Neural progenitor cell (in vitro differentiated cells): ENCODE results near the gene KCNQ1. TPM values are rescaled to one million over a fixed set of nuclear protein-coding genes. Genes with fewer than 3 reads are reported as not detected.

ENCODE experiments used
- DNase-seq: peaks from one replicate; pipeline ENCODE4 v3.0.0-alpha.2; 2016; ENCODE audit warnings: low spot score
- H2AFZ ChIP-seq: fragments of 200-600 bp; sonication (generic); replicated peaks from 2 replicates; pipeline ENCODE4 v1.6.1; 2016; ENCODE audit warnings: antibody characterized with exemption
- H3F3A ChIP-seq: fragments of 200-600 bp; sonication (generic); 2 replicates; pipeline ENCODE4 v1.6.1; 2016; ENCODE audit warnings: antibody characterized with exemption, low read depth
- H3K27ac ChIP-seq: fragments of 200-600 bp; sonication (generic); 2 replicates; pipeline ENCODE4 v1.5.1; 2016; ENCODE audit warnings: mild to moderate bottlenecking
- H3K27me3 ChIP-seq: fragments of 200-600 bp; sonication (generic); 2 replicates; pipeline ENCODE4 v1.6.1; 2016; ENCODE audit warnings: mild to moderate bottlenecking, moderate library complexity
- H3K36me3 ChIP-seq: fragments of 200-600 bp; sonication (generic); 2 replicates; pipeline ENCODE4 v1.5.1; 2016
- H3K4me1 ChIP-seq: fragments of 200-600 bp; sonication (generic); 2 replicates; pipeline ENCODE4 v1.6.1; 2016; ENCODE audit warnings: mixed run types
- H3K4me2 ChIP-seq: fragments of 200-600 bp; sonication (generic); 2 replicates; pipeline ENCODE4 v1.6.1; 2016
- H3K4me3 ChIP-seq: fragments of 200-600 bp; sonication (generic); 2 replicates; pipeline ENCODE4 v1.5.1; 2016
- H3K79me2 ChIP-seq: fragments of 200-600 bp; sonication (generic); 2 replicates; pipeline ENCODE4 v1.6.1; 2016; ENCODE audit warnings: low read depth
- H3K9ac ChIP-seq: fragments of 200-600 bp; sonication (generic); 2 replicates; pipeline ENCODE4 v1.6.1; 2016
- H3K9me3 ChIP-seq: fragments of 200-600 bp; sonication (generic); 2 replicates; pipeline ENCODE4 v1.5.1; 2016; ENCODE audit warnings: low read depth
- H4K20me1 ChIP-seq: fragments of 200-600 bp; sonication (generic); 2 replicates; pipeline ENCODE4 v1.6.1; 2016; ENCODE audit warnings: low read depth
- H3K27ac Mint-ChIP-seq: 3 replicates; pipeline ENCODE4 v1.8.0; 2021; ENCODE audit warnings: mixed read lengths
- H3K27me3 Mint-ChIP-seq: 2 replicates; pipeline ENCODE4 v1.8.0; 2022; ENCODE audit warnings: low read depth, mild to moderate bottlenecking, inconsistent platforms, moderate library complexity, mixed read lengths; ENCODE audit not compliant: insufficient read depth
- H3K36me3 Mint-ChIP-seq: 3 replicates; pipeline ENCODE4 v1.8.0; 2021; ENCODE audit warnings: mixed read lengths
- H3K4me1 Mint-ChIP-seq: 3 replicates; pipeline ENCODE4 v1.8.0; 2021; ENCODE audit warnings: mixed read lengths
- H3K4me3 Mint-ChIP-seq: 3 replicates; pipeline ENCODE4 v1.8.0; 2021; ENCODE audit warnings: mild to moderate bottlenecking, moderate library complexity, mixed read lengths
- H3K9me3 Mint-ChIP-seq: 3 replicates; pipeline ENCODE4 v1.8.0; 2020; ENCODE audit warnings: mixed read lengths
- EZH2 ChIP-seq: fragments of 200-600 bp; sonication (generic); IDR thresholded peaks from 2 replicates; pipeline ENCODE4 v1.6.1; 2017; ENCODE audit warnings: antibody characterized with exemption, mild to moderate bottlenecking, moderate library complexity
- EZH2phosphoT487 ChIP-seq: fragments of 200-600 bp; sonication (generic); IDR thresholded peaks from 2 replicates; pipeline ENCODE4 v1.6.1; 2017; ENCODE audit warnings: antibody characterized with exemption
- total RNA-seq: library from RNA; depleted of rRNA; stranded (reverse); fragments of >200 nt; gene quantifications from 2 replicates; pipeline ENCODE4 v1.2.3, GENCODE V29; 2015; ENCODE audit warnings: low replicate concordance
- TF ChIP-seq, protein P1 (sequence below): fragments of 200-600 bp; sonication (generic); IDR thresholded peaks from 2 replicates; pipeline ENCODE4 v1.5.1; 2017; ENCODE audit warnings: antibody characterized with exemption, mild to moderate bottlenecking

KCNQ1 gene
- total RNA-seq, 1 donor from 2014 or later = 0.11 TPM

DNA sequence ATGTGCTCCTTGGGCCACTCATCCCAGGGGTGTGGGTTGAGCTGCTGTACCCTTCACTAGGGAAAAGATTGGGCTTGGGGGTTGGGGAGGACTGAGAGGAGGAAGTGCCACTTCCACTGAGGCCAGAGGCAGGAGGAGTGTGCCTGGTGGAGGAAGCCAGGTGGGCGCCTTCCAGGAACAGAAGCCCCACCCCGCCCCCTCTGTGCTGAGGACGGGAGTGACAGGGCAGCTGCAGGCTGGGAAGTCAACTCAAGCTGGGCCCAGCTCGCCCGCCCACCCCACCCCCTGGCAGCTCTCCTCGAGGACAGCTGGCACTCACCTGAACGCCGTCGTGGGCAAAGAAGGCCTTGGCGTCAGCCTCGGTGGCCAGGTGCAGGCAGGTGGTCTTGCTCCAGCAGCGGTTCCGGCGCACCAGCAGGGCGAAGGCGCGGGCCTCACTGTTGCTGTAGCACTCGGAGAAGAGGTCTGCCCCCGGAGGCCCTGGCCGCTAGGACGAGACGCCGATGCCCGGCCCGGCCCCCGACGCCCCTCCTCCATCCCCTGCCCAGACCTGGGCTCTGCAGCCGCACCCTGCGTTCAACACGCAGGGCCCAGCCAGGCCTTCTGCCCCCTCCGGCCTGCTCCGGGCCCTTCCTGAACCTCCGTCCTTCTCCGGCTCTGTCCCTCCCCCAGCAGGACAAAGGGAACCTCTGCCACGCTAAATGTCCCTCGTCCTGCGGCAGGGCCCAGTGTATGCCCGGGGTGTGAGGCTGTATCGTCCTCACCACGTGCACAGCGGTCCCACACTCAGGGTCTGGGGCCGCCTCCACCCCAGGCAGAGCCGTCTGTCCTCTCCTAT lies 30.8 kb upstream of the KCNQ1 start:
- Mint-ChIP-seq H3K9me3 (no peaks in the 10 kb centered on the region), H3K36me3 (no peaks in the 10 kb centered on the region), H3K27ac (no peak overlapping the region), H3K4me3 (no peak overlapping the region), H3K4me1 (no peaks in the 10 kb centered on the region), H3K27me3 (peaks cover 5% of the 10 kb centered on the region)
- no peak overlapping the region for H3K27ac ChIP-seq
- no peak overlapping the region for H3K9ac ChIP-seq
- no peak overlapping the region for H3K4me3 ChIP-seq
- H3K4me1 ChIP-seq = no peaks in the 10 kb centered on the region
- no peaks in the 10 kb centered on the region for H3K36me3 ChIP-seq
- no peaks in the 10 kb centered on the region for H4K20me1 ChIP-seq
- H3K27me3 ChIP-seq = no peaks in the 10 kb centered on the region
- H3K9me3 ChIP-seq = no peaks in the 10 kb centered on the region
- no peak overlapping the region for H2AFZ ChIP-seq
- DNase-seq = no peak
- H3K79me2 ChIP-seq = no peaks in the 10 kb centered on the region
- TF ChIP-seq EZH2 (no peak), EZH2phosphoT487 (no peak)
- TF ChIP-seq, protein P1, sequence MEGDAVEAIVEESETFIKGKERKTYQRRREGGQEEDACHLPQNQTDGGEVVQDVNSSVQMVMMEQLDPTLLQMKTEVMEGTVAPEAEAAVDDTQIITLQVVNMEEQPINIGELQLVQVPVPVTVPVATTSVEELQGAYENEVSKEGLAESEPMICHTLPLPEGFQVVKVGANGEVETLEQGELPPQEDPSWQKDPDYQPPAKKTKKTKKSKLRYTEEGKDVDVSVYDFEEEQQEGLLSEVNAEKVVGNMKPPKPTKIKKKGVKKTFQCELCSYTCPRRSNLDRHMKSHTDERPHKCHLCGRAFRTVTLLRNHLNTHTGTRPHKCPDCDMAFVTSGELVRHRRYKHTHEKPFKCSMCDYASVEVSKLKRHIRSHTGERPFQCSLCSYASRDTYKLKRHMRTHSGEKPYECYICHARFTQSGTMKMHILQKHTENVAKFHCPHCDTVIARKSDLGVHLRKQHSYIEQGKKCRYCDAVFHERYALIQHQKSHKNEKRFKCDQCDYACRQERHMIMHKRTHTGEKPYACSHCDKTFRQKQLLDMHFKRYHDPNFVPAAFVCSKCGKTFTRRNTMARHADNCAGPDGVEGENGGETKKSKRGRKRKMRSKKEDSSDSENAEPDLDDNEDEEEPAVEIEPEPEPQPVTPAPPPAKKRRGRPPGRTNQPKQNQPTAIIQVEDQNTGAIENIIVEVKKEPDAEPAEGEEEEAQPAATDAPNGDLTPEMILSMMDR = no peak
- H3K4me2 ChIP-seq = no peak overlapping the region
- no peaks in the 10 kb centered on the region for H3F3A ChIP-seq

DNA sequence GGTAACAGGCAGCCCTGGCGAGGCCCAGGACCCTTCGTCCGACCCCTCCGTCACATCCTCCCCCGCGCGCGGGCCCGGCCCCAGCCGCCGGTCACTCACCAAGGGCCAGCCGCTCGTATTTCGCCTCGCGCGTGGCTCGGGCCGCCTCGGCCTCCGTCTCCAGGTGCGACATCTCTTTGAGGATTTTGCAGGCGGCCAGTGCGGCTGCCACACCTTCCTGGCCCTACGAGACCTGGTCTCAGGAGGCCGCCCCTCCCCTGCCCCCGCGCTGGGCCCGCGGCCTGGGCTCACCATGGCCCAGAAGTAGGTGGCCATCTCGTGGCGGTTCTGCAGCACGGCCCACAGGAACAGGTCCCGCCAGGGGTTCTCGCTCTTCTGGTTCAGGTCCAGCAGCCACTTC lies 30.2 kb upstream of the KCNQ1 start:
- Histone ChIP-seq H3K36me3 (no peaks in the 10 kb centered on the region), H2AFZ (no peak overlapping the region), H3K9ac (no peak overlapping the region), H3K9me3 (no peaks in the 10 kb centered on the region), H3K79me2 (no peaks in the 10 kb centered on the region), H3F3A (no peaks in the 10 kb centered on the region), H3K27me3 (no peaks in the 10 kb centered on the region), H3K27ac (no peak overlapping the region), H3K4me2 (no peak overlapping the region), H3K4me1 (no peaks in the 10 kb centered on the region), H3K4me3 (no peak overlapping the region), H4K20me1 (no peaks in the 10 kb centered on the region)
- H3K27ac Mint-ChIP-seq = no peak overlapping the region
- H3K4me3 Mint-ChIP-seq = no peak overlapping the region
- DNase-seq = no peak
- H3K9me3 Mint-ChIP-seq = no peaks in the 10 kb centered on the region
- no peaks in the 10 kb centered on the region for H3K36me3 Mint-ChIP-seq
- peaks cover under 1% of the 10 kb centered on the region for H3K4me1 Mint-ChIP-seq
- H3K27me3 Mint-ChIP-seq = peaks cover 5% of the 10 kb centered on the region
- TF ChIP-seq EZH2phosphoT487 = no peak
- TF ChIP-seq, protein P1 = no peak

DNA sequence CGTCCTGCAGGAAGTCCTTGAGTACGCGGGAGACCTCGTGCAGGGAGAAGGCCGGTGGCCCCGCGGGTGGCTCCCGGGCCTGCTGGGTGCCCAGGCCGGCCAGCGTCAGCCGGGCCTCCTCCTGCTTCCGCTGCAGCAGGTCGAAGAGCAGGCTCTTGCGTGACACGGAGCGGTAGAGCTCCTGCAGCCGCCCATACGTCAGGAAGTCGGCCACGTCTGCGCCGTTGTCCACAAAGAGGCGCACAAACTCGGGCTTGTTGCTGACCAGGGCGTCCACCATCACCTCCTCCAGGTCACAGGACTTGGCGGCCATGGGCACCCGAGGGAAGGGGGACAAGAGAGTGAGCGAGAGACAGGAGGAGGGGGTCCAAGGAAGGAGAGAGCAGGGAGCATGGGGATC lies 29.6 kb upstream of the KCNQ1 start:
- H3K9me3 ChIP-seq = no peaks in the 10 kb centered on the region
- H3K27me3 Mint-ChIP-seq = peaks cover 5% of the 10 kb centered on the region
- H3K4me1 Mint-ChIP-seq = peaks cover 3% of the 10 kb centered on the region
- no peaks in the 10 kb centered on the region for H3K79me2 ChIP-seq
- H3K4me3 ChIP-seq = no peak overlapping the region
- no peak overlapping the region for H3K9ac ChIP-seq
- no peaks in the 10 kb centered on the region for H3K36me3 ChIP-seq
- H3K36me3 Mint-ChIP-seq = no peaks in the 10 kb centered on the region
- H3F3A ChIP-seq = no peaks in the 10 kb centered on the region
- H3K27ac Mint-ChIP-seq = no peak overlapping the region
- no peaks in the 10 kb centered on the region for H3K27me3 ChIP-seq
- no peak overlapping the region for H3K4me2 ChIP-seq
- TF ChIP-seq EZH2phosphoT487 (no peak), EZH2 (no peak)
- TF ChIP-seq, protein P1 = no peak
- no peaks in the 10 kb centered on the region for H3K4me1 ChIP-seq
- no peak overlapping the region for H3K27ac ChIP-seq
- H3K4me3 Mint-ChIP-seq = no peak overlapping the region
- H4K20me1 ChIP-seq = no peaks in the 10 kb centered on the region
- no peak overlapping the region for H2AFZ ChIP-seq
- DNase-seq = no peak
- H3K9me3 Mint-ChIP-seq = no peaks in the 10 kb centered on the region
